Skeletal muscle tissue (tissue), 4 donors: ENCODE data around the gene WNT2B. TPM values are rescaled to one million over a fixed set of nuclear protein-coding genes. Genes with fewer than 3 reads are reported as not detected.
A peak's percentile ranks its signal among the peaks of the same experiment; 100 is the strongest.

Experiments
- H3K27ac ChIP-seq: one replicate; pipeline ENCODE4 v1.7.0; 2013; ENCODE audit warnings: mild to moderate bottlenecking, low read depth, low read length, inconsistent platforms
- H3K27me3 ChIP-seq, 3 donors: one replicate each; pipeline ENCODE4 v1.7.0; 2013; ENCODE audit warnings: low read length in 3 of 3; ENCODE audit not compliant: control insufficient read depth in 3 of 3, insufficient read depth in 3 of 3
- H3K36me3 ChIP-seq, 3 donors: one replicate each; pipeline ENCODE4 v1.7.0; 2013; ENCODE audit warnings: low read length in 3 of 3; ENCODE audit not compliant: control insufficient read depth in 3 of 3, insufficient read depth in 3 of 3
- H3K4me1 ChIP-seq, 3 donors: one replicate each; pipeline ENCODE4 v1.7.0; 2013; ENCODE audit warnings: low read length in 3 of 3, mild to moderate bottlenecking in 3 of 3; ENCODE audit not compliant: control insufficient read depth in 3 of 3, insufficient read depth in 3 of 3
- H3K4me3 ChIP-seq, 3 donors: one replicate each; pipeline ENCODE4 v1.7.0; 2013; ENCODE audit warnings: low read length in 3 of 3
- H3K9ac ChIP-seq, 3 donors: one replicate each; pipeline ENCODE4 v1.7.0; 2013; ENCODE audit warnings: low read length in 3 of 3, mild to moderate bottlenecking in 3 of 3, moderate library complexity in 2 of 3, low read depth in 1 of 3
- H3K9me3 ChIP-seq, 3 donors: one replicate each; pipeline ENCODE4 v1.7.0; 2013; ENCODE audit warnings: low read length in 3 of 3; ENCODE audit not compliant: control insufficient read depth in 3 of 3
- total RNA-seq: library from RNA; depleted of rRNA; stranded (reverse); fragments of >200 nt; gene quantifications from one replicate; pipeline ENCODE4 v1.2.3, GENCODE V29; 2014
- donor health status: Osteomylitis.

The WNT2B gene
- total RNA-seq, 1 donor from 2014 or later: 6.3 TPM

DNA sequence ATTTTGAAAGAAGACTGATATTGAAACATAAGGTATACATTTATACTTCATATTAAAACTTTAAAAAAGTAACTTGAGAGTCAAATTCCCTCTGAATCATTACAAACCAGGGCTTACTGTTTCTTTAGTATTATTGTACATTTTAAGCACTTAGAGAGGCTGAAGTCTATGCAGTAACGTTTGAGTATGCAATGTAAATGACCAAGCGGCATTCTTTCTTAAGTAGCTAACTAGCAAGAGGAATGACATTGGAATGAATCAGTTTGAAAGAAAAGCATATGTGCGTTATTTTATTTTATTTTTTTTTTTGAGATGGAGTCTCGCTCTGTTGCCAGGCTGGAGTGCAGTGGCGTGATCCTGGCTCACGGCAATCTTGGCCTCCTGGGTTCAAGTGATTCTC, 24.3 kb downstream of the WNT2B start:
- H3K36me3 ChIP-seq: peaks cover 2 to 8% (median 2%) of the 10 kb centered on the region in 3 donors
- H3K27me3 ChIP-seq: no peaks in the 10 kb centered on the region
- H3K27ac ChIP-seq: no peak overlapping the region
- no peaks in the 10 kb centered on the region for H3K4me1 ChIP-seq
- no peak overlapping the region for H3K9ac ChIP-seq
- H3K4me3 ChIP-seq: no peak overlapping the region
- H3K9me3 ChIP-seq: no peaks in the 10 kb centered on the region

DNA sequence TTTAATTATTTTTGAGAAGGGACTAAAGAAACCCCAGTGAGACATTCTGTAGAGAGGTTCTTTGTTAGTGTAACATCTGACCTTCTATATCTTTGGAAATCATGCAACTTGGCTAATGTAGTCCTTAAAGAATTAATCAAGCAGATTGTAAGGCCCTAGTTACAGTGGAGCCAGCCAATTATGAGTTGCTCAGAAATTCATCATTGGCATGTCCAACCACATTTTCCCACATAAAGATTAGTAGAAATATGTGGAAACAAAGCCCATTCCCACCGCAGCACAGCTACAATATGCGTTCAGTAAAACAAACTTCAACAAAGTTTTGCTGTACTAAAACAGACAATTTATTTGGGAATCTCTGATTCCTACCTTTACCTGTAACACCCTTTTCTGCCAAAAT, 27.8 kb downstream of the WNT2B start:
- H3K9me3 ChIP-seq: no peaks in the 10 kb centered on the region
- H3K4me3 ChIP-seq: no peak overlapping the region
- H3K27me3 ChIP-seq: no peaks in the 10 kb centered on the region
- no peaks in the 10 kb centered on the region for H3K4me1 ChIP-seq
- no peak overlapping the region for H3K27ac ChIP-seq
- peaks cover 4 to 13% (median 7%) of the 10 kb centered on the region in 3 donors for H3K36me3 ChIP-seq
- H3K9ac ChIP-seq: no peak overlapping the region

DNA sequence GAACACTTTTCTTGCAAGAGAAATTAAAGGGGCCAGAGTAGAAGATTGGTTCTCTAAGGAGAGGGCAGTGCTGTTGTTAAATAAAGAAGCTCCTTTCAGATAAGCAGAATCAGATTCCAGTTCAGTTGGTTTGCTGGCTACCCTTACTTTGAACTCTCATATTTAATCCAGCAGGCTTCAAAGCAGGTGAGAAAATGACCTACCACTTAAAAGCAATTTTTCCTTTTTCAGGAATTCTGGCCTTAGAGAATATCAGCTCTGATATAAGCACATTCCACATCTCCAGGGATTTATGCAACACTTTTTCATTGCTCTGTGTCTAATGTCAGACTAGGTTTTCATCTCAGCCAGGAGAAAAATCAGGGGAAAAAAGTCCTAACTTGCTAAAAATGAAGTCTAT, 28.7 kb downstream of the WNT2B start:
- H3K9ac ChIP-seq: no peak overlapping the region
- H3K9me3 ChIP-seq: no peaks in the 10 kb centered on the region
- H3K4me3 ChIP-seq: no peak overlapping the region
- no peaks in the 10 kb centered on the region for H3K4me1 ChIP-seq
- H3K27ac ChIP-seq: no peak overlapping the region
- H3K36me3 ChIP-seq: peaks cover 7% of the 10 kb centered on the region in 3 donors
- no peaks in the 10 kb centered on the region for H3K27me3 ChIP-seq

DNA sequence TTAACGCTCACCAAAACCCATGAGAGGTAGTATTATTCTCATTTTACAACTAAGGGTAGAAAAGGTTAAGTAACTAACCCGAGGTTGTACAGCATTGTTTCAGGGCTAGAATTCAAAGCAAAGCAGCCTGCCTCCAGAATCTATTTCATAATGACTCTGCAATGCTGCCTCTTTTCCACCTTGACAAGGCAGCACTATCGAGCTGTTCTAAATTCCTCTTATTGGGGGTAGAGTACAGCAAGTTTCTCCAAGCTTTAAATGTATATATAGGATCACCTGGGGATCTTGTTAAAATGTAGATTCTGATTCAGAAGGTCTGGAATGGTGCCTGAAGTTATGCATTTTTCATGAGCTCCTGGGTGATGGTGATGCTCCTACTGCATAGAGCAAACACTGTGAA, 30.1 kb downstream of the WNT2B start:
- Histone ChIP-seq H3K36me3 (peaks cover 5 to 7% (median 7%) of the 10 kb centered on the region in 3 donors), H3K4me1 (no peaks in the 10 kb centered on the region), H3K9me3 (no peaks in the 10 kb centered on the region), H3K4me3 (no peak overlapping the region), H3K27me3 (no peaks in the 10 kb centered on the region), H3K9ac (no peak overlapping the region), H3K27ac (no peak overlapping the region)

DNA sequence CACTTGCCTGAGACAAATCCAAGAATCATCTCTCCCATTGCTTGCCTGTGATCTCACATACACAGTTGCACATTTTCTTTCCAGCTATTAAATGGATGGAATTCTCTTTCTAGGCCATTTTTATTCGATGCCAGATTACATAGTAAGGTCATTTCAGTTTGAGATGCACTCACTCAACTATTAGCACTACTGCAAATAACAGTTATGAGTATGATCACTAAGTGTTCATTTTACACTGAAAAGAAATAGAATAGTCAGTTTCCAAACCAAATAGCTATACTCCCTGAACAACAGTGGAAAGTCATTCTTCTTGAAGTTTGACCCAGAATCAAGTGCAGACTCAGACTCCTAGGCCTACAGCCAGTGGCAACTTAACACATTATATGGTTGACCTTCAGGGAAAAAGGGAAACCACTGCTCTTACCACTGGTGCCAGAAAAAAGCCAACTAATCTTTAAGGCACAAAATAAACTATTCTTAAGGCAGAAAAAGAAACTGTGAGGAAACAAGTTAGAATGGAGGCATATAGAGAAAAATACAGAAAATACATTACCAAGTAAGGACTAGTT, 31.5 kb downstream of the WNT2B start:
- Histone ChIP-seq H3K4me1 (no peaks in the 10 kb centered on the region), H3K4me3 (no peak overlapping the region), H3K27ac (no peak overlapping the region), H3K36me3 (peaks cover 5 to 7% (median 7%) of the 10 kb centered on the region in 3 donors), H3K27me3 (no peaks in the 10 kb centered on the region), H3K9me3 (no peaks in the 10 kb centered on the region), H3K9ac (no peak overlapping the region)

DNA sequence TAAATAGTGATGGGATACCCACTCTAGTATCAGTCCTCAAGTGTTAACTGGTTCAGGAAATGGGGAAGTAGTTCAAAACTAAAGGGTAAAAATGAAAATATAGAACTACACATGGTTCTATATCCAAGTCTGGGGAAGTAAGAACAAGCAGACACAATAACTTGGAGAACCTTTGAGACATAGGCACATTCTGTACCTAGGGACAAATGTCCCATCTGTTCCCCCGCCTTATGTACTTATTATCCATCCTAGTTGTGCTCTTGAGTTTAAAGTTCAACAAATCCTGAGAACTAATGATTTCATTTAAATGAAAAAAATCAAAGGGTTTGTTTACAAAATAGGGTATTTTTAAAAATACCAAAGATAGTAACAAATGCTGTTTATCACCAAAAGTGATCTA, 32.5 kb downstream of the WNT2B start:
- no peak overlapping the region for H3K4me3 ChIP-seq
- no peak overlapping the region for H3K27ac ChIP-seq
- H3K27me3 ChIP-seq: no peaks in the 10 kb centered on the region
- H3K4me1 ChIP-seq: no peaks in the 10 kb centered on the region
- peaks cover 5 to 7% (median 7%) of the 10 kb centered on the region in 3 donors for H3K36me3 ChIP-seq
- H3K9ac ChIP-seq: no peak overlapping the region
- no peaks in the 10 kb centered on the region for H3K9me3 ChIP-seq

DNA sequence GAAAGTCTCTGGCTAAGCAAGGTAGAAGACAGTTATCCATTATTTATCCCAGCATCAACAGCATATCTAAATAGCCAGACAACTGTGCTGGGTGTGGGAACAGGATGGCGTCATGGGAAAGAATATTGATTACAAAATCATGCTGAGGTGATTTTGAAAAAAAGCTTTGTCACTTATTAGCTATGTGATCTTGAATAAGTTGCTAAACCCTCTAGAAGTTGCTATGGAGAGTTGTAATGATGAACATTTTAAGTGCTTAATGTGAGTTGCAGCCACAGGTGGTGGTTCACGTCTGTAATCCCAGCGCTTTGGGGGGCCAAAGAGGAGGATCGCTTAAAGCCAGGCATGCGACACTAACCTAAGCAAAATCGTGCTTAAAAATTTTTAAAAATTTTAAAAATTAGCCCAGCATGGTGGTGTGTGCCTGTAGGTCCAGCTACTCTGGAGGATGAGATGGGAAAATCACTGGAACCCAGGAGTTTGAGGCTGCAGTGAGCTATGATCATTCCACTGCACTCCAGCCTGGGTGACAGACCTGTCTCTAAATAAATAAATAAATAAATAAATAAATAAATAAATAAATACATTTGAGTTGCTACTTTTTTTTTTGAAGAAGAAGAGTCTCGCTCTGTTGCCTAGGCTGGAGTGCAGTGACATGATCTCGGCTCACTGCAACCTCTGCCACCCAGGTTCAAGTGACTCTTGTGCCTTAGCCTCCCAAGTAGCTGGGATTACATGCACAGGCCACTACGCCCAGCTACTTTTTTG, 33.6 kb downstream of the WNT2B start:
- peaks cover 5 to 7% (median 7%) of the 10 kb centered on the region in 3 donors for H3K36me3 ChIP-seq
- no peaks in the 10 kb centered on the region for H3K9me3 ChIP-seq
- no peak overlapping the region for H3K27ac ChIP-seq
- H3K27me3 ChIP-seq: no peaks in the 10 kb centered on the region
- H3K4me1 ChIP-seq: no peaks in the 10 kb centered on the region
- H3K9ac ChIP-seq: no peak overlapping the region
- H3K4me3 ChIP-seq: no peak overlapping the region

DNA sequence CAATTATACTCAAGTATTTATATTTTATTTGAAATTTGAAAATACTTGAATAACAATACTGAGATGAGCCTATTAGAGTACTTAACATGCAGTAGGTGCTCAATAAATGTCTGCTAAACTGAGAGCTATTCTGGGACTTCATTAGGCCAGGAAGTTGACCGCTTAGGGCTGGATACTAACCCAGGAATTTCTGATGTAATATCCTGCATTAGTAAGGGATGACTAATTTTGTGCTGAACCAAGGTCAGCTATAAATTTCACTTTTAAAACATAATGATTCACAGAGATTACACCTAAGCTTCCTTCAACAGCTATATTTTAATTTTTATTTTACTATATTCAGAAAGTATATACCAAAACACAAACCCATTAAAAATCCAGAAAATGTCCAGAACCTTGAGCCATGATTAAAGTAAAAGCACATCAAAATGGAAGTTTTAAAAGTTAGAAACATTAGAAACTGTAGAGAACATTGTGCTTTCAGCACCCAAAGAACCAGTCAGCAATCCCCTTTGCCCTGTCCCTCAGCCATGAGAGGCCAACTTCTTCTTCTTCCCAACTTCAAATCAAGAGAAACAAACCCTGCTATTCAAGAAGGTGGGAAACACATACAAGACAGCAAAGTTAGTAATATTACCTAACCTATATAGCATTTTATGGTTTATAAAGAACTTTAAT, 35.4 kb downstream of the WNT2B start:
- Histone ChIP-seq H3K9ac (no peak overlapping the region), H3K4me1 (no peaks in the 10 kb centered on the region), H3K27me3 (no peaks in the 10 kb centered on the region), H3K27ac (peak overlapping the region; percentile 4), H3K9me3 (no peaks in the 10 kb centered on the region), H3K4me3 (no peak overlapping the region), H3K36me3 (peaks cover 2 to 13% (median 7%) of the 10 kb centered on the region in 3 donors)

DNA sequence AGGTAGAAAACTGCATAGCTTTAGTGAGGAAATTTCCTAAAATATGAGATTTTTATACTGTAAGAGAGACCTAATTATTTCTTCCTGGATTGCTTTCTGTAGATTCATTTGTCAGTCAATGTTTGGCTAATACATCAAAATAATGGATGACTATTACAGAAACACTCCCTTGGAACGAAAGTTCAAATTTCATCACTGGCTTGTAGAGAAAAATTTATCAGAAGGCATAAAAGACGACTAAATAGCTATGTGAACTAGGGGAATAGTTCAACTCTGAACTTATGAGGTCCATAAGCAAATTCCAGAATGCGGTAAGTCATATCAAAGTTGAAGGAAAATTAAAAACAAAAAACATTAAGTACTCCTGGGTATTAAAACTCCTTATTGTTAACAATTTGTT, 36.0 kb downstream of the WNT2B start:
- no peaks in the 10 kb centered on the region for H3K27me3 ChIP-seq
- H3K9ac ChIP-seq: no peak overlapping the region
- peak overlapping the region; percentile 4 for H3K27ac ChIP-seq
- H3K9me3 ChIP-seq: no peaks in the 10 kb centered on the region
- peaks cover 2 to 11% (median 7%) of the 10 kb centered on the region in 3 donors for H3K36me3 ChIP-seq
- no peaks in the 10 kb centered on the region for H3K4me1 ChIP-seq
- no peak overlapping the region for H3K4me3 ChIP-seq

DNA sequence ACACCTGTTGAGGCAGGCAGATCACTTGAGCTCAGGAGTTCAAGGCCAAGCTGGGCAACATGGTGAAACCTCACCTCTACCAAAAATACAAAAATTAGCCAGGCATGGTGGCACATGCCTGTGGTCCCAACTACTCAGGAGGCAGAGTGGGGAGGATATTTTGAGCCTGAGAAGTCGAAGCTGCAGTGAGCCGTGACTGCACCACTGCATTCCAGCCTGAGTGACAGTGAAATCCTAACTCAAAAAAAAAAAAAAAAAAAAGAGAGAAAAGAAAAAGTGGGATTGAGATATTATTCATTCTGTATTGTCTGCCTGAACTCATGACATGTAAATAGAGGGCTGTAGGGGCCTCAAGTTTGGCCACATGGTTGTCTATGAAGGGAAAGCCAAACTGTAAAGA, 37.3 kb downstream of the WNT2B start:
- H3K9me3 ChIP-seq: no peaks in the 10 kb centered on the region
- peaks cover 0 to 11% (median 2%) of the 10 kb centered on the region in 3 donors for H3K36me3 ChIP-seq
- H3K9ac ChIP-seq: no peak overlapping the region
- no peaks in the 10 kb centered on the region for H3K4me1 ChIP-seq
- H3K27ac ChIP-seq: no peak overlapping the region
- no peak overlapping the region for H3K4me3 ChIP-seq
- H3K27me3 ChIP-seq: no peaks in the 10 kb centered on the region
